GM12801 (cell line): ENCODE measurements around the gene FCMR.

ENCODE experiments used
- TF ChIP-seq, protein P1 (sequence below): IDR thresholded peaks from one replicate; pipeline ENCODE4 v1.5.1; 2011; ENCODE audit warnings: control low read depth; ENCODE audit not compliant: insufficient read length; ENCODE audit errors: extremely low read depth

Gene FCMR

DNA sequence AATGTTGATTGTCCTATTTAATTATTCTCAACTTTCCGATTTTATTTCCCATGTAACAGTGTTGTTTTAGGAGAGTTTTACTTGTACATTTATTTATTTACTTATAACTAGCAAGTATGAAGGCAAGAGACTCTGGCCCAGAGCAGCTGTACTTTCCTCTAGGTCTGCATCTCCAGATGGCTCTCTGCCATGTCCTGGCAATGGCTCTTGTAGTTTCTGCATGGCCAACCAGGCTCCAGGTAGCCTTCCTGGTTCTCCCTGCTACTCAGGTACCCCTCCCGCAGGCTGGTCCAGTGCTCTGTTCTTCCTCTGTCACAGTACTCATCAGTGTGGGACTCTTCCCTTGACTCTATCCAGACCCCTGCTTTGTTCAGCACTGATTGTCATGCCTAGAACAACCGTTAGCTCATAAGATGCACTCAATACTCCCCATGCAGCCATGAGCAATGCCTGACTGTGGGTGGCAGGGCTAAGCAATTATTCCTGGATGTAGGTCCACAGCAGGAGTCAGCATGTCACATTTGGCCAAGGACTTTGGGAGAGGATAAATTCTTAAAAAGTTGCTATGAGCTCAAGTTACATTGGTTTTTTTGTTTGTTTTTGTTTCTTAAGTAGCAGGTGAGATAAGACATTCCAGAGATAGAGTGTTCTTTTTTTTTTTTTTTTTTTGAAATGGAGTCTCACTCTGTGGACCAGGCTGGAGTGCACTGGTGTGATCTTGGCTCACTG, 67.2 kb downstream of the FCMR start:
- TF ChIP-seq, protein P1, sequence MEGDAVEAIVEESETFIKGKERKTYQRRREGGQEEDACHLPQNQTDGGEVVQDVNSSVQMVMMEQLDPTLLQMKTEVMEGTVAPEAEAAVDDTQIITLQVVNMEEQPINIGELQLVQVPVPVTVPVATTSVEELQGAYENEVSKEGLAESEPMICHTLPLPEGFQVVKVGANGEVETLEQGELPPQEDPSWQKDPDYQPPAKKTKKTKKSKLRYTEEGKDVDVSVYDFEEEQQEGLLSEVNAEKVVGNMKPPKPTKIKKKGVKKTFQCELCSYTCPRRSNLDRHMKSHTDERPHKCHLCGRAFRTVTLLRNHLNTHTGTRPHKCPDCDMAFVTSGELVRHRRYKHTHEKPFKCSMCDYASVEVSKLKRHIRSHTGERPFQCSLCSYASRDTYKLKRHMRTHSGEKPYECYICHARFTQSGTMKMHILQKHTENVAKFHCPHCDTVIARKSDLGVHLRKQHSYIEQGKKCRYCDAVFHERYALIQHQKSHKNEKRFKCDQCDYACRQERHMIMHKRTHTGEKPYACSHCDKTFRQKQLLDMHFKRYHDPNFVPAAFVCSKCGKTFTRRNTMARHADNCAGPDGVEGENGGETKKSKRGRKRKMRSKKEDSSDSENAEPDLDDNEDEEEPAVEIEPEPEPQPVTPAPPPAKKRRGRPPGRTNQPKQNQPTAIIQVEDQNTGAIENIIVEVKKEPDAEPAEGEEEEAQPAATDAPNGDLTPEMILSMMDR = no peak
